OCI-M1 (cell line): ENCODE data around the gene GSK3B.
A peak's percentile ranks its signal among the peaks of the same experiment; 100 is the strongest.

Experiments used
- DNase-seq: peaks from one replicate; lab custom pipeline; 2025; lab: John Stamatoyannopoulos, UW

The GSK3B gene

GRCh38 chr3:119937229-119937628 lies 157.0 kb downstream of the GSK3B start:
- DNase-seq = peak; percentile 87

GRCh38 chr3:119934249-119934648 lies 160.0 kb downstream of the GSK3B start:
- DNase-seq = no peak

- no peak for DNase-seq
Observed at GRCh38 chr3:119933207-119933606, 161.0 kb downstream of the GSK3B start.

GRCh38 chr3:119930286-119930685 lies 164.0 kb downstream of the GSK3B start:
- no peak for DNase-seq

- no peak for DNase-seq
Observed at GRCh38 chr3:119927190-119927589, 167.1 kb downstream of the GSK3B start.

GRCh38 chr3:119924111-119925094 lies 169.8 kb downstream of the GSK3B start:
- no peak for DNase-seq

GRCh38 chr3:119918992-119919933 lies 175.0 kb downstream of the GSK3B start:
- peak; percentile 13 for DNase-seq

- DNase-seq = no peak
Observed at GRCh38 chr3:119913021-119913420, 181.2 kb downstream of the GSK3B start.

- DNase-seq = peak; percentile 46
Observed at GRCh38 chr3:119912220-119912619, 182.0 kb downstream of the GSK3B start.

- DNase-seq = peak; percentile 25
Observed at GRCh38 chr3:119911748-119912147, 182.5 kb downstream of the GSK3B start.

GRCh38 chr3:119902061-119902460 lies 192.2 kb downstream of the GSK3B start:
- DNase-seq = no peak

GRCh38 chr3:119901148-119901547 lies 193.1 kb downstream of the GSK3B start:
- no peak for DNase-seq

GRCh38 chr3:119899192-119899511 lies 195.1 kb downstream of the GSK3B start:
- no peak for DNase-seq

- no peak for DNase-seq
Observed at GRCh38 chr3:119898478-119899191, 195.6 kb downstream of the GSK3B start.

- peak; percentile 40 for DNase-seq
Observed at GRCh38 chr3:119894195-119894594, 200.1 kb downstream of the GSK3B start.

- no peak for DNase-seq
Observed at GRCh38 chr3:119893769-119894168, 200.5 kb downstream of the GSK3B start.

- peak; percentile 73 for DNase-seq
Observed at GRCh38 chr3:119891944-119892721, 202.1 kb downstream of the GSK3B start.

GRCh38 chr3:119888681-119889080 lies 205.6 kb downstream of the GSK3B start:
- peak; percentile 12 for DNase-seq

GRCh38 chr3:119885746-119886530 lies 208.3 kb downstream of the GSK3B start:
- no peak for DNase-seq

GRCh38 chr3:119884161-119884557 lies 210.1 kb downstream of the GSK3B start:
- DNase-seq = no peak
